ENCODE measurements around the gene CHCHD4.

DNA sequence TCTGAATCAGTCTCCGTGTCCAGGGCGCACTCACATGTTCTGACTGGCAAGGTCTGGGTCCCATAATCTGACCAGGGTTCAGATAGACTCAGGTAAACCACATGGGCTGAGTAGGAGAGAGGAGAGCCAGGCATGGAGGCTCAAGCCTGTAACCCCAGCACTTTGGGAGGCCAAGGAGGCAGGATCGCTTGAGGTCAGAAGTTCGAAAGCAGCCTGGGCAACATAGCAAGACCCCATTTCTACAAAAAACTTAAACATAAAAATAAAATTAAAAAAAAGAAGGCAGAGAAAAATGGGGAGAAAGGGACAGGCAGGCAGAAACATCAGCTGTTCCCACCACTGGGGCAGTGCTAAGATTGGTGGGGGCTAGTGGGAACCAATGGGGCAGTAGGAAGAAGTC is 5.6 kb upstream of the CHCHD4 start:
- TF ChIP-seq, protein P1, sequence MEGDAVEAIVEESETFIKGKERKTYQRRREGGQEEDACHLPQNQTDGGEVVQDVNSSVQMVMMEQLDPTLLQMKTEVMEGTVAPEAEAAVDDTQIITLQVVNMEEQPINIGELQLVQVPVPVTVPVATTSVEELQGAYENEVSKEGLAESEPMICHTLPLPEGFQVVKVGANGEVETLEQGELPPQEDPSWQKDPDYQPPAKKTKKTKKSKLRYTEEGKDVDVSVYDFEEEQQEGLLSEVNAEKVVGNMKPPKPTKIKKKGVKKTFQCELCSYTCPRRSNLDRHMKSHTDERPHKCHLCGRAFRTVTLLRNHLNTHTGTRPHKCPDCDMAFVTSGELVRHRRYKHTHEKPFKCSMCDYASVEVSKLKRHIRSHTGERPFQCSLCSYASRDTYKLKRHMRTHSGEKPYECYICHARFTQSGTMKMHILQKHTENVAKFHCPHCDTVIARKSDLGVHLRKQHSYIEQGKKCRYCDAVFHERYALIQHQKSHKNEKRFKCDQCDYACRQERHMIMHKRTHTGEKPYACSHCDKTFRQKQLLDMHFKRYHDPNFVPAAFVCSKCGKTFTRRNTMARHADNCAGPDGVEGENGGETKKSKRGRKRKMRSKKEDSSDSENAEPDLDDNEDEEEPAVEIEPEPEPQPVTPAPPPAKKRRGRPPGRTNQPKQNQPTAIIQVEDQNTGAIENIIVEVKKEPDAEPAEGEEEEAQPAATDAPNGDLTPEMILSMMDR (IDR thresholded peaks at IDR 0.05) = no peak
- no peak for TF ChIP-seq POLR2A (IDR thresholded peaks at IDR 0.05)

Measured in ovary (tissue), 3 donors.